Measurements from ENCODE around the gene RNU5D-1. TPM values are rescaled to one million over a fixed set of nuclear protein-coding genes. Genes with fewer than 3 reads are reported as not detected.
A peak's percentile ranks its signal among the peaks of the same experiment; 100 is the strongest.
"Not testable (repeated sequence)": the region's sequence is repeated elsewhere in the genome, so short reads cannot be mapped to it uniquely, and the experiment has no call there.

RNU5D-1 gene
- total RNA-seq, 2 donors from 2014 or later: not detected

GRCh38 chr1:44705938-44706337 is 25.0 kb downstream of the RNU5D-1 start:
- H3K4me1 Mint-ChIP-seq (ENCODE audit: low read depth): peaks cover 21% of the 10 kb centered on the region
- no peak overlapping the region for H3K4me3 Mint-ChIP-seq
- no peaks in the 10 kb centered on the region for H3K9me3 Mint-ChIP-seq
- DNase-seq (no peak), ATAC-seq (replicated peaks in 1 of 2) (no peak)
- peaks cover 5% of the 10 kb centered on the region for H3K27me3 Mint-ChIP-seq (ENCODE audit: low read depth)
- H3K27ac Mint-ChIP-seq: no peak overlapping the region
- H3K36me3 Mint-ChIP-seq (ENCODE audit: insufficient read depth in 2 of 2): no peaks in the 10 kb centered on the region

- H3K27ac Mint-ChIP-seq: no peak overlapping the region
- peaks cover 5% of the 10 kb centered on the region for H3K27me3 Mint-ChIP-seq (ENCODE audit: low read depth)
- no peak overlapping the region for H3K4me3 Mint-ChIP-seq
- ATAC-seq (replicated peaks in 1 of 2) (no peak), DNase-seq (no peak)
- peaks cover 21% of the 10 kb centered on the region for H3K4me1 Mint-ChIP-seq (ENCODE audit: low read depth)
- no peaks in the 10 kb centered on the region for H3K36me3 Mint-ChIP-seq (ENCODE audit: insufficient read depth in 2 of 2)
- H3K9me3 Mint-ChIP-seq: no peaks in the 10 kb centered on the region
These were observed 25.5 kb downstream of the RNU5D-1 start for GRCh38 chr1:44705470-44705869.

- H3K9me3 Mint-ChIP-seq: no peaks in the 10 kb centered on the region
- no peak overlapping the region for H3K27ac Mint-ChIP-seq
- DNase-seq (no peak), ATAC-seq (replicated peaks in 1 of 2) (no peak)
- H3K4me3 Mint-ChIP-seq: no peak overlapping the region
- H3K4me1 Mint-ChIP-seq (ENCODE audit: low read depth): peaks cover 23% of the 10 kb centered on the region
- no peaks in the 10 kb centered on the region for H3K36me3 Mint-ChIP-seq (ENCODE audit: insufficient read depth in 2 of 2)
- no peaks in the 10 kb centered on the region for H3K27me3 Mint-ChIP-seq (ENCODE audit: low read depth)
These were observed 29.8 kb downstream of the RNU5D-1 start for GRCh38 chr1:44701141-44701573.

- Mint-ChIP-seq H3K27me3 (ENCODE audit: low read depth) (no peaks in the 10 kb centered on the region), H3K9me3 (no peaks in the 10 kb centered on the region), H3K36me3 (ENCODE audit: insufficient read depth in 2 of 2) (no peaks in the 10 kb centered on the region), H3K4me3 (no peak overlapping the region), H3K27ac (no peak overlapping the region), H3K4me1 (ENCODE audit: low read depth) (peaks cover 23% of the 10 kb centered on the region)
- ATAC-seq (replicated peaks in 1 of 2): no peak
- no peak for DNase-seq
These were observed 30.4 kb downstream of the RNU5D-1 start for GRCh38 chr1:44700573-44700972.

- H3K4me1 Mint-ChIP-seq (ENCODE audit: low read depth): peaks cover 23% of the 10 kb centered on the region
- H3K36me3 Mint-ChIP-seq (ENCODE audit: insufficient read depth in 2 of 2); DNase-seq; H3K4me3 Mint-ChIP-seq; H3K9me3 Mint-ChIP-seq; H3K27ac Mint-ChIP-seq; ATAC-seq (replicated peaks in 1 of 2); H3K27me3 Mint-ChIP-seq (ENCODE audit: low read depth): not testable (repeated sequence)
These were observed 31.6 kb downstream of the RNU5D-1 start for GRCh38 chr1:44699375-44699774.

GRCh38 chr1:44698138-44698537 is 32.8 kb downstream of the RNU5D-1 start:
- no peak overlapping the region for H3K4me3 Mint-ChIP-seq
- no peaks in the 10 kb centered on the region for H3K27me3 Mint-ChIP-seq (ENCODE audit: low read depth)
- no peaks in the 10 kb centered on the region for H3K9me3 Mint-ChIP-seq
- DNase-seq: no peak
- peaks cover 33% of the 10 kb centered on the region for H3K4me1 Mint-ChIP-seq (ENCODE audit: low read depth)
- no peaks in the 10 kb centered on the region for H3K36me3 Mint-ChIP-seq (ENCODE audit: insufficient read depth in 2 of 2)
- H3K27ac Mint-ChIP-seq: no peak overlapping the region
- no peak for ATAC-seq (replicated peaks in 1 of 2)

GRCh38 chr1:44696789-44697345 is 34.1 kb downstream of the RNU5D-1 start:
- Mint-ChIP-seq H3K36me3 (ENCODE audit: insufficient read depth in 2 of 2) (no peaks in the 10 kb centered on the region), H3K27ac (peak overlapping the region; percentile 91), H3K4me1 (ENCODE audit: low read depth) (peaks cover 38% of the 10 kb centered on the region), H3K27me3 (ENCODE audit: low read depth) (no peaks in the 10 kb centered on the region), H3K9me3 (no peaks in the 10 kb centered on the region), H3K4me3 (peak overlapping the region; percentile 29 to 68)
- peak; percentile 89 to 93 for ATAC-seq (replicated peaks in 1 of 2)
- DNase-seq: peak; percentile 62 to 67

GRCh38 chr1:44696101-44696500 is 34.9 kb downstream of the RNU5D-1 start:
- peaks cover 42% of the 10 kb centered on the region for H3K4me1 Mint-ChIP-seq (ENCODE audit: low read depth)
- DNase-seq (no peak), ATAC-seq (replicated peaks in 1 of 2) (no peak)
- H3K4me3 Mint-ChIP-seq: no peak overlapping the region
- H3K27ac Mint-ChIP-seq: peak overlapping the region; percentile 91
- no peaks in the 10 kb centered on the region for H3K36me3 Mint-ChIP-seq (ENCODE audit: insufficient read depth in 2 of 2)
- H3K27me3 Mint-ChIP-seq (ENCODE audit: low read depth): no peaks in the 10 kb centered on the region
- H3K9me3 Mint-ChIP-seq: no peaks in the 10 kb centered on the region

- H3K4me3 Mint-ChIP-seq: no peak overlapping the region
- no peak for ATAC-seq (replicated peaks in 1 of 2)
These were observed 35.3 kb downstream of the RNU5D-1 start for GRCh38 chr1:44695671-44696070.

GRCh38 chr1:44694863-44695478 is 36.0 kb downstream of the RNU5D-1 start:
- Mint-ChIP-seq H3K4me3 (no peak overlapping the region), H3K36me3 (ENCODE audit: insufficient read depth in 2 of 2) (no peaks in the 10 kb centered on the region), H3K27me3 (ENCODE audit: low read depth) (no peaks in the 10 kb centered on the region), H3K9me3 (no peaks in the 10 kb centered on the region), H3K27ac (no peak overlapping the region), H3K4me1 (ENCODE audit: low read depth) (peaks cover 42% of the 10 kb centered on the region)
- DNase-seq: no peak
- no peak for ATAC-seq (replicated peaks in 1 of 2)

More at GRCh38 chr1:44695671-44696070, 35.3 kb downstream of the RNU5D-1 start:
- Mint-ChIP-seq H3K36me3 (ENCODE audit: insufficient read depth in 2 of 2) (no peaks in the 10 kb centered on the region), H3K9me3 (no peaks in the 10 kb centered on the region), H3K27ac (no peak overlapping the region), H3K4me1 (ENCODE audit: low read depth) (peaks cover 42% of the 10 kb centered on the region), H3K27me3 (ENCODE audit: low read depth) (no peaks in the 10 kb centered on the region)
- DNase-seq: no peak

GRCh38 chr1:44693900-44694299 is 37.1 kb downstream of the RNU5D-1 start:
- no peaks in the 10 kb centered on the region for H3K27me3 Mint-ChIP-seq (ENCODE audit: low read depth)
- no peak overlapping the region for H3K4me3 Mint-ChIP-seq
- no peak for DNase-seq
- H3K4me1 Mint-ChIP-seq (ENCODE audit: low read depth): peaks cover 42% of the 10 kb centered on the region
- no peak overlapping the region for H3K27ac Mint-ChIP-seq
- ATAC-seq (replicated peaks in 1 of 2): no peak
- H3K36me3 Mint-ChIP-seq (ENCODE audit: insufficient read depth in 2 of 2): no peaks in the 10 kb centered on the region
- H3K9me3 Mint-ChIP-seq: no peaks in the 10 kb centered on the region

GRCh38 chr1:44693159-44693558 is 37.8 kb downstream of the RNU5D-1 start:
- no peaks in the 10 kb centered on the region for H3K36me3 Mint-ChIP-seq (ENCODE audit: insufficient read depth in 2 of 2)
- no peaks in the 10 kb centered on the region for H3K9me3 Mint-ChIP-seq
- H3K27ac Mint-ChIP-seq: no peak overlapping the region
- peak in 1 of 2 donors; percentile 21 for DNase-seq
- H3K4me1 Mint-ChIP-seq (ENCODE audit: low read depth): peaks cover 38% of the 10 kb centered on the region
- peak; percentile 64 to 69 for ATAC-seq (replicated peaks in 1 of 2)
- no peaks in the 10 kb centered on the region for H3K27me3 Mint-ChIP-seq (ENCODE audit: low read depth)
- H3K4me3 Mint-ChIP-seq: no peak overlapping the region

GRCh38 chr1:44689447-44689765 is 41.6 kb downstream of the RNU5D-1 start:
- no peak overlapping the region for H3K4me3 Mint-ChIP-seq
- no peak overlapping the region for H3K27ac Mint-ChIP-seq
- ATAC-seq (replicated peaks in 1 of 2) (no peak), DNase-seq (no peak)
- H3K4me1 Mint-ChIP-seq (ENCODE audit: low read depth): peaks cover 18% of the 10 kb centered on the region
- H3K27me3 Mint-ChIP-seq (ENCODE audit: low read depth): no peaks in the 10 kb centered on the region
- no peaks in the 10 kb centered on the region for H3K36me3 Mint-ChIP-seq (ENCODE audit: insufficient read depth in 2 of 2)
- no peaks in the 10 kb centered on the region for H3K9me3 Mint-ChIP-seq
